Karpas-422 (cell line): ENCODE measurements around the gene C10orf90. TPM values are rescaled to one million over a fixed set of nuclear protein-coding genes. Genes with fewer than 3 reads are reported as not detected.

Experiments used
- DNase-seq: peaks from one replicate; pipeline ENCODE4 v3.0.0-alpha.2; 2015
- H2AFZ ChIP-seq: fragments of 200-600 bp; sonication (generic); 2 replicates; pipeline ENCODE4 v1.6.1; 2014; ENCODE audit warnings: antibody characterized with exemption, low read length, mixed read lengths
- H3K27ac ChIP-seq: fragments of 200-600 bp; sonication (generic); 2 replicates; pipeline ENCODE4 v1.5.1; 2014; ENCODE audit warnings: mild to moderate bottlenecking, low read length, moderate library complexity
- H3K27me3 ChIP-seq: fragments of 200-600 bp; sonication (generic); 2 replicates; pipeline ENCODE4 v1.6.1; 2014; ENCODE audit warnings: low read length, mixed read lengths
- H3K36me3 ChIP-seq: fragments of 200-600 bp; sonication (generic); 2 replicates; pipeline ENCODE4 v1.6.1; 2014; ENCODE audit warnings: low read length, mixed read lengths; ENCODE audit not compliant: insufficient read depth
- H3K4me1 ChIP-seq: fragments of 200-600 bp; sonication (generic); 2 replicates; pipeline ENCODE4 v1.6.1; 2014; ENCODE audit warnings: mild to moderate bottlenecking, low read length, mixed read lengths
- H3K4me2 ChIP-seq: fragments of 200-600 bp; sonication (generic); 2 replicates; pipeline ENCODE4 v1.6.1; 2014; ENCODE audit warnings: low read length, low read depth, mild to moderate bottlenecking; ENCODE audit not compliant: poor library complexity, severe bottlenecking
- H3K4me3 ChIP-seq: fragments of 200-600 bp; sonication (generic); 2 replicates; pipeline ENCODE4 v1.5.1; 2014; ENCODE audit warnings: mild to moderate bottlenecking, antibody characterized with exemption, low read length, mixed read lengths
- H3K79me2 ChIP-seq: fragments of 200-600 bp; sonication (generic); 2 replicates; pipeline ENCODE4 v1.6.1; 2014; ENCODE audit warnings: mild to moderate bottlenecking, low read length, mixed read lengths
- H3K9ac ChIP-seq: fragments of 200-600 bp; sonication (generic); 2 replicates; pipeline ENCODE4 v1.6.0; 2014; ENCODE audit warnings: low read length
- H3K9me2 ChIP-seq: fragments of 200-600 bp; sonication (generic), shearing (Covaris generic); replicated peaks from 2 replicates; pipeline ENCODE4 v1.6.0; 2014; ENCODE audit warnings: mild to moderate bottlenecking, low read length, moderate library complexity; ENCODE audit not compliant: insufficient read depth
- H3K9me3 ChIP-seq: fragments of 300-700, 200-600 bp; sonication (generic); 2 replicates; pipeline ENCODE4 v1.6.1; 2014; ENCODE audit warnings: low read length, mixed read lengths
- H4K20me1 ChIP-seq: fragments of 200-600 bp; sonication (generic); 2 replicates; pipeline ENCODE4 v1.6.1; 2014; ENCODE audit warnings: mild to moderate bottlenecking, antibody characterized with exemption, low read length, low read depth; ENCODE audit not compliant: insufficient read depth
- total RNA-seq: library from RNA; depleted of rRNA; stranded (reverse); fragments of >200 nt; shearing (Covaris generic); gene quantifications from 2 replicates; pipeline ENCODE4 v1.2.3, GENCODE V29; 2014; ENCODE audit warnings: low replicate concordance

The C10orf90 gene
- total RNA-seq, 1 experiment from 2014 or later, result not detected

DNA sequence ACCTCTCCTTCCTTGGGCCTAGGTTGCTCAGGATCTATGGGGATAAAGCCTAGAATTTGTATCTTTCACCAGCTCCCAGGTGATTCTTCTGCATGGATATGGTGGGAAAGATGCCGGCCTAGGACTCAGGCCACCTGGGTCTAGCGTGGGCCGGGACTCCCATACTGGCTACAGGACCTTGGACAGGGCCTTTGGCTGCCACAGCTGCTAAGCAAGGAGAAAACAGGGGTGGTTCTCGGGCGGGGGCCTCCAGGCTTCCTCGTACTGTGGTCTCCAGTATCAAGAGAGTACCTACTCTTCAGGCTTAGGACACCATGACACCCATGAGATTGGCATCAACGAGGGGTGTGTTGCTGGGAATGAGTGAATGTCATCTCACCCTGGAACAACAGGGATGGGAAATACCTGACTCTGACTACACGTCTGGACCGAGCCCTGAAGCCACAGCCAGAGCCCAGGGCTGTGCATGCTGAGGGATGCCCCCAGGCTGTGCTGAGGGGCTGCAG lies 161.9 kb downstream of the C10orf90 start:
- H3K4me1 ChIP-seq, result no peaks in the 10 kb centered on the region
- no peaks in the 10 kb centered on the region for H3K9me3 ChIP-seq
- H3K27ac ChIP-seq, result no peak overlapping the region
- H3K79me2 ChIP-seq, result no peaks in the 10 kb centered on the region
- no peak overlapping the region for H3K4me3 ChIP-seq
- H2AFZ ChIP-seq, result no peak overlapping the region
- no peaks in the 10 kb centered on the region for H3K36me3 ChIP-seq
- H3K4me2 ChIP-seq, result no peak overlapping the region
- no peak overlapping the region for H3K9ac ChIP-seq
- H3K27me3 ChIP-seq, result no peaks in the 10 kb centered on the region
- H3K9me2 ChIP-seq, result no peaks in the 10 kb centered on the region
- no peak for DNase-seq
- no peaks in the 10 kb centered on the region for H4K20me1 ChIP-seq

DNA sequence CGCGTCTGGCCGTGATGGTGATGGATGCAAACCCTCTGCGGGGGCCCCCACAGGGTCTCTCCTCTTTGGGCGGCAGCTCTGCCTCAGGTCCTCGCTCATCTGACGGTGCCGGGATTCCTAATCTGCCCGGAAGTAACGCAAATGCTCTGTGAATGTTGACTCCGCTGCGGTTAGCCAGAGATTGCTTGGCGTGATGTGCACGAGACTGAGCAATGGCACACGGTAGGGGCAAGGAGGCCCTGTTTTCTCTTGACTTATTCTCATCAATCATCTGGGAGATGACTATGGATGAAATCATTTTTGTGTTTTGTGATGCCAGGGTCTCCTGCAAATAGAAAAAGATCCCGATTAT lies 165.8 kb downstream of the C10orf90 start:
- H3K27ac ChIP-seq, result no peak overlapping the region
- no peak overlapping the region for H3K4me3 ChIP-seq
- no peaks in the 10 kb centered on the region for H3K27me3 ChIP-seq
- H3K79me2 ChIP-seq, result no peaks in the 10 kb centered on the region
- no peaks in the 10 kb centered on the region for H3K4me1 ChIP-seq
- H2AFZ ChIP-seq, result no peak overlapping the region
- H3K4me2 ChIP-seq, result no peak overlapping the region
- H3K9ac ChIP-seq, result no peak overlapping the region
- H3K9me3 ChIP-seq, result no peaks in the 10 kb centered on the region
- H4K20me1 ChIP-seq, result no peaks in the 10 kb centered on the region
- no peaks in the 10 kb centered on the region for H3K36me3 ChIP-seq
- H3K9me2 ChIP-seq, result no peaks in the 10 kb centered on the region
- no peak for DNase-seq

DNA sequence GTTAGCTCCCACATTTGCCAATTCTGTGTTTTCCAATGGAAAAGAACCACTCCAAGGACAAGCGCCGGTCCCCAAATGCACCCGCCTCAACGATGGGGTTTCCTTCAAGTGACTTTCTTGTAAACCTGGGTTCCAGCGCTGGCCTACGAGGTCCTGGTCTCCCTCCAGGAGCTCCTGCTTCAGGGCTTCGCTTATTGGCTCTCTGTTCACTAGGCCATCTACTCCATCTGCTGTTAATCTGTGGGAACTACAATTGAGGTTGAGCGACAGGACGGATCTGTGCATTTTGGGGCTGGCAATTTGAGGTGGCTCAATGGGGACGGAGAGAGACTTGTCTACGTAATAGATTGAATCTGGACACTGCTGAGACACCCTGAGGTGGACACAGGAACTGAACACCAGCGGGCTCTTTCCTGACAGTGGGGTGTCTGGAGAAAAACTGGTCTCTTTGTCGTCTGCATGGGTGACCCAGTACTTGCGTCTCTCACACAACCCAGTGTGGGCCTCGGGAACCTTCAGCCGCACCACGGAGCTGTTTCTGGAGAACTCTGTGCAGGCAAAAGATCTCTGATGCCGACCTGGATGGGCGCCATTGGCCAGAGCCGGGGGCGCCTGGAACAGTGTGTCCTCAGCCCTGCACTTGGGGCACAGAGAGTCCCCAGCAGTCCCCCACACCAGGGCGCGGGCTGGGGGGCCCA lies 166.3 kb downstream of the C10orf90 start:
- no peaks in the 10 kb centered on the region for H3K9me2 ChIP-seq
- peak; percentile 83 for DNase-seq
- H4K20me1 ChIP-seq, result no peaks in the 10 kb centered on the region
- no peak overlapping the region for H2AFZ ChIP-seq
- H3K4me3 ChIP-seq, result no peak overlapping the region
- H3K9me3 ChIP-seq, result no peaks in the 10 kb centered on the region
- no peaks in the 10 kb centered on the region for H3K79me2 ChIP-seq
- H3K27ac ChIP-seq, result no peak overlapping the region
- H3K9ac ChIP-seq, result no peak overlapping the region
- no peaks in the 10 kb centered on the region for H3K27me3 ChIP-seq
- no peak overlapping the region for H3K4me2 ChIP-seq
- no peaks in the 10 kb centered on the region for H3K36me3 ChIP-seq
- H3K4me1 ChIP-seq, result no peaks in the 10 kb centered on the region

DNA sequence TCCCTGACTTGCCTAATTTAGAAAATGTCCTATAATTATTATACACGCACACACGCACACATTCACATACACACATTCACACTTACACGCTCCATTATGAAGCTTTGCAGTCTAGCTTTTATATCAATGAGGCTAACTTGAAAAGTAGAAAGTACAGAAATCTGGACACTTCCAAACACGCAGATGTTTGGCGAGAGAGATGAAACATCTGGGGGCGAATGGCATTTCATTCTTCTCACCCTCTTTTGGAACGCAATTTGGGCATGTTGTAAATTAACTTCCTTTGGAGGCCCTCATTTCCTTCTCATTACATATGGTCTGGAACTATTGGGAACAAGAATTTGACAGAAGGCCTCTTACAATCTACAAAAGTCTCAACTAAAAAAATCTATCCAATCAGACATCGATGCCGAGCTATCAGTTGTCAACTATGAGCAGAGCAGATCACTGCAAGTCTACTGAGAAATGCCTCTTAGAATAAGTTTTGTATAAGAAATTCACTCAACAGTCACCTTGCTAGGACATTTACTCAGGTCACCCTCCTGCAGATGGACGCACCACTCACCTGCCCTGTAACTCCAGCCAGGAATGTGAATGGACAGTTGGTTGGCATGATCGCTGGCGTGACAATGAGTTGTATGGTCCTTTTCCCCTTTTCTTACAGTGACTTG lies 167.0 kb downstream of the C10orf90 start:
- Histone ChIP-seq H3K4me2 (no peak overlapping the region), H3K4me3 (no peak overlapping the region), H3K36me3 (no peaks in the 10 kb centered on the region), H2AFZ (no peak overlapping the region), H3K9me3 (no peaks in the 10 kb centered on the region), H3K27ac (no peak overlapping the region), H3K9me2 (no peaks in the 10 kb centered on the region), H3K9ac (no peak overlapping the region), H3K4me1 (no peaks in the 10 kb centered on the region), H3K79me2 (no peaks in the 10 kb centered on the region), H4K20me1 (no peaks in the 10 kb centered on the region), H3K27me3 (no peaks in the 10 kb centered on the region)
- DNase-seq, result no peak

DNA sequence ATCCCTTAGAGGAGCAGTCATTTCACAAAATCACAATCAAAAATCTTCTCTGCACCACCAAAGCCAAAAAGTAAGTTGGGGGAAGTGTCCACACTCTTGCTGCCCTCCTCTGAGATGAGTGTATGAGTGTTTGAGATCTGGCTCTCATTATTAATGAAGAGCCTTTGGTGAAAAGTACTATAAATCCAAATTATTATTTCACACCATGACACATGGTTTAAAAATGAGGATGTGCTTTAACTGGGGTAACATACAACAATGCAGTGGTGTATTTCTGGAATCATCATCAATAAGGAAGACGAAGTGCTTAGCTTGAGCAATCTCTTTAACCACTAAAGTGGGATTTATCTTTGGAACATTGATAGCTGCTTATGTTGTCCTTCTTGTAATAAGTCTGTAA lies 168.1 kb downstream of the C10orf90 start:
- no peaks in the 10 kb centered on the region for H3K79me2 ChIP-seq
- no peak overlapping the region for H3K9ac ChIP-seq
- no peak overlapping the region for H3K4me3 ChIP-seq
- no peak for DNase-seq
- no peak overlapping the region for H3K27ac ChIP-seq
- no peaks in the 10 kb centered on the region for H3K4me1 ChIP-seq
- H3K9me3 ChIP-seq, result no peaks in the 10 kb centered on the region
- no peak overlapping the region for H3K4me2 ChIP-seq
- H2AFZ ChIP-seq, result no peak overlapping the region
- H3K27me3 ChIP-seq, result no peaks in the 10 kb centered on the region
- no peaks in the 10 kb centered on the region for H4K20me1 ChIP-seq
- H3K36me3 ChIP-seq, result no peaks in the 10 kb centered on the region
- no peaks in the 10 kb centered on the region for H3K9me2 ChIP-seq

DNA sequence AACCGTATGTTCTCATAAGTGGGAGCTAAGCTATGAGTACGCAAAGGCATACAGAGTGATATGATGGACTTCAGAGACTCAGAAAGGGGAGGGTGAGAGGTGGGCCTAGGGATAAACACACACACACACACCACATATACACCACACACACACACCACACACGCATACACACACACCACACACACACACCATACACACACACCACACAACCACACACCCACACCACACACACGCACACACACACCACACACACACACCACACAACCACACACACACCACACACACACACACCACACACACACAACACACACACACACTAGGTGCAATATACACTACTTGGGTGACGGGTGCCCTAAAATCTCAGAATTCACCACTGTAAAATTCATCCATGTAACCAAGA lies 168.7 kb downstream of the C10orf90 start:
- no peaks in the 10 kb centered on the region for H4K20me1 ChIP-seq
- H3K9ac ChIP-seq, result no peak overlapping the region
- no peaks in the 10 kb centered on the region for H3K36me3 ChIP-seq
- DNase-seq, result no peak
- no peaks in the 10 kb centered on the region for H3K9me2 ChIP-seq
- no peak overlapping the region for H3K4me3 ChIP-seq
- no peaks in the 10 kb centered on the region for H3K9me3 ChIP-seq
- H3K27ac ChIP-seq, result no peak overlapping the region
- no peak overlapping the region for H3K4me2 ChIP-seq
- H3K27me3 ChIP-seq, result no peaks in the 10 kb centered on the region
- H3K79me2 ChIP-seq, result no peaks in the 10 kb centered on the region
- H3K4me1 ChIP-seq, result no peaks in the 10 kb centered on the region
- no peak overlapping the region for H2AFZ ChIP-seq

DNA sequence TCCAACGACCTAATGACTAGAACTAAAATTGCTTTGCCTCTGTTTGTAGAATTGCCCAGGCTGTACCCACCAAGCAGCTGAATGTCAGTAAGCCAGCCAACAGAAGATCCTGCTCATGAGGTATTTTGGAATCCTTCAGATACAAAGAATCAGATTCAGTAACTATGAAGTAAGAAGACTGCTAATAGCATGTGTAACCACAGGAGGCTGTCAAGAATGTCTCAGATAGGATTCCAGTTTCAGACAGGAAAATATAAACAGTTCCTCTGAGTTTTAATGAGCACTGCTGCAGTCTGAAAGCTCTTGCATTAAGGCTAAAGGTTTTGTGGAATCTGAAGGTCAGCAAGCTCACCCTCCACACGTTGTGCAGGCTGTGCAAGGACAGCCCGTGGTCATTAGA lies 169.6 kb downstream of the C10orf90 start:
- Histone ChIP-seq H3K4me2 (no peak overlapping the region), H3K4me1 (no peaks in the 10 kb centered on the region), H3K27me3 (no peaks in the 10 kb centered on the region), H3K27ac (no peak overlapping the region), H3K4me3 (no peak overlapping the region), H3K36me3 (no peaks in the 10 kb centered on the region), H3K79me2 (no peaks in the 10 kb centered on the region), H2AFZ (no peak overlapping the region), H3K9ac (no peak overlapping the region), H4K20me1 (no peaks in the 10 kb centered on the region), H3K9me3 (no peaks in the 10 kb centered on the region), H3K9me2 (no peaks in the 10 kb centered on the region)
- DNase-seq, result no peak

DNA sequence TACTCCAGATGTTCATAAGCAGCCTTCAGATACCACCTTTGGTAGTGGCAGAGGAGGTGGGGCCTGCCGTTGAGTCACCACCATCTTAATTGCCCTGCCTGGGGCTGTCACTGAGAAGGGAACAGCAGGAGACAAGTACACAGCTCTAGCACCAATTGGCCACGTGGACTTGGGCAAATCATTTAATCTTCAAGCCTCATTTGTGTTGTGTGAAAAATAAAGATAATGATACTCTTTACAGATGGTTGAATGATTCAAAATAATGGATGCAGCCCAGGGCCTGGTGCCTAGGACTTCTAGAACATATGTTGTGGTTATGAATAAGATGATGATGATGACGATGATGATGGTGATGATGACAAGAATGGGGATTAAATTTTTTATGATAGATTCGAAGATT lies 170.3 kb downstream of the C10orf90 start:
- Histone ChIP-seq H3K79me2 (no peaks in the 10 kb centered on the region), H3K4me3 (no peak overlapping the region), H3K9me2 (no peaks in the 10 kb centered on the region), H3K36me3 (no peaks in the 10 kb centered on the region), H3K27me3 (no peaks in the 10 kb centered on the region), H3K4me1 (no peaks in the 10 kb centered on the region), H3K9me3 (no peaks in the 10 kb centered on the region), H3K27ac (no peak overlapping the region), H3K9ac (no peak overlapping the region), H3K4me2 (no peak overlapping the region), H4K20me1 (no peaks in the 10 kb centered on the region), H2AFZ (no peak overlapping the region)
- no peak for DNase-seq
